IMR-90 (cell line): ENCODE measurements around the gene MET. TPM values are rescaled to one million over a fixed set of nuclear protein-coding genes. Genes with fewer than 3 reads are reported as not detected.

Source experiments
- ATAC-seq: fragments of 200-7000 bp; cut with Tn5 transposase; 2 replicates; pipeline ENCODE4 v1.9.1; 2020; ENCODE audit warnings: low read depth, mild to moderate bottlenecking, moderate library complexity
- BruUV-seq: library from RNA; stranded (reverse); fragments of 400-500 nt; replicated peaks from 2 replicates; lab custom pipeline; 2021; lab: Mats Ljungman, UMichigan
- CTCF ChIA-PET: fragments of 300-600 bp; formaldehyde crosslinking; extraction: SDS; loops from one replicate; lab custom pipeline; 2021; ENCODE audit warnings: antibody characterized with exemption; lab: Yijun Ruan, JAX
- POLR2A ChIA-PET: fragments of 300-600 bp; sonication (Branson Sonifier 250); formaldehyde crosslinking; loops from one replicate; lab custom pipeline; 2022; ENCODE audit warnings: antibody characterized with exemption; ENCODE audit not compliant: unreplicated experiment; lab: Charles Lee
- DNase-seq: peaks from one replicate; pipeline ENCODE4 v3.0.0; 2013
- H2AFZ ChIP-seq: replicated peaks from 2 replicates; pipeline ENCODE3; 2013; ENCODE audit warnings: low read length, mild to moderate bottlenecking; ENCODE audit not compliant: poor library complexity
- H2AK5ac ChIP-seq: 2 replicates; pipeline ENCODE4 v1.6.1; 2013; ENCODE audit warnings: low read depth, low read length, inconsistent platforms
- H2AK9ac ChIP-seq: replicated peaks from 2 replicates; pipeline ENCODE3; 2013; ENCODE audit warnings: mild to moderate bottlenecking, low read depth, low read length, moderate library complexity; ENCODE audit not compliant: poor library complexity
- H2BK120ac ChIP-seq: 2 replicates; pipeline ENCODE4 v1.6.1; 2013; ENCODE audit warnings: low read depth, low read length, inconsistent platforms
- H2BK15ac ChIP-seq: 3 replicates; pipeline ENCODE4 v1.6.1; 2013; ENCODE audit warnings: low read depth, low read length, inconsistent platforms
- H2BK20ac ChIP-seq: 2 replicates; pipeline ENCODE4 v1.6.1; 2013; ENCODE audit warnings: low read depth, mild to moderate bottlenecking, inconsistent platforms, low read length, moderate library complexity
- H2BK5ac ChIP-seq: 2 replicates; pipeline ENCODE4 v1.6.1; 2013; ENCODE audit warnings: mild to moderate bottlenecking, low read depth, low read length, inconsistent platforms; ENCODE audit not compliant: poor library complexity, severe bottlenecking
- H3K14ac ChIP-seq: replicated peaks from 2 replicates; pipeline ENCODE4 v1.6.1; 2013; ENCODE audit warnings: low read depth, low read length, inconsistent platforms
- H3K18ac ChIP-seq: 2 replicates; pipeline ENCODE4 v1.6.1; 2013; ENCODE audit warnings: low read depth, low read length, control low read depth
- H3K23ac ChIP-seq: 2 replicates; pipeline ENCODE4 v1.6.1; 2013; ENCODE audit warnings: low read depth, low read length, inconsistent platforms
- H3K27ac ChIP-seq: 2 replicates; pipeline ENCODE4 v1.5.1; 2013; ENCODE audit warnings: mild to moderate bottlenecking, control low read depth, low read length; ENCODE audit not compliant: insufficient read depth
- H3K27me3 ChIP-seq: 2 replicates; pipeline ENCODE4 v1.6.1; 2013; ENCODE audit warnings: low read length; ENCODE audit not compliant: control insufficient read depth, insufficient read depth
- H3K36me3 ChIP-seq: 2 replicates; pipeline ENCODE4 v1.6.1; 2013; ENCODE audit warnings: low read length, mixed read lengths; ENCODE audit not compliant: control insufficient read depth, insufficient read depth
- H3K4ac ChIP-seq: 2 replicates; pipeline ENCODE4 v1.6.1; 2013; ENCODE audit warnings: low read depth, low read length, inconsistent platforms
- H3K4me1 ChIP-seq: 2 replicates; pipeline ENCODE4 v1.6.1; 2013; ENCODE audit warnings: low read length, mixed read lengths; ENCODE audit not compliant: control insufficient read depth, insufficient read depth
- H3K4me2 ChIP-seq: 2 replicates; pipeline ENCODE4 v1.6.1; 2013; ENCODE audit warnings: low read depth, mild to moderate bottlenecking, control low read depth, low read length, moderate library complexity
- H3K4me3 ChIP-seq: 2 replicates; pipeline ENCODE4 v1.5.1; 2013; ENCODE audit warnings: low read depth, mild to moderate bottlenecking, control low read depth, low read length, moderate library complexity; ENCODE audit not compliant: insufficient read depth
- H3K56ac ChIP-seq: 2 replicates; pipeline ENCODE4 v1.6.1; 2013; ENCODE audit warnings: low read length, inconsistent platforms; ENCODE audit not compliant: insufficient read depth; ENCODE audit errors: extremely low read depth
- H3K79me1 ChIP-seq, 2 experiments: 2 replicates each; pipeline ENCODE4 v1.6.1; 2013; ENCODE audit warnings: low read length in 2 of 2, inconsistent platforms in 1 of 2, low read depth in 1 of 2
- H3K9ac ChIP-seq: 2 replicates; pipeline ENCODE4 v1.6.1; 2013; ENCODE audit warnings: low read depth, low read length, control low read depth
- H3K9me1 ChIP-seq: 2 replicates; pipeline ENCODE4 v1.6.1; 2013; ENCODE audit warnings: low read length, inconsistent platforms; ENCODE audit not compliant: insufficient read depth
- H3K9me3 ChIP-seq: 2 replicates; pipeline ENCODE4 v1.6.1; 2013; ENCODE audit warnings: low read length; ENCODE audit not compliant: control insufficient read depth, insufficient read depth
- H4K20me1 ChIP-seq: 2 replicates; pipeline ENCODE4 v1.6.1; 2013; ENCODE audit warnings: low read length, inconsistent platforms; ENCODE audit not compliant: insufficient read depth
- H4K5ac ChIP-seq: 2 replicates; pipeline ENCODE4 v1.6.1; 2013; ENCODE audit warnings: mild to moderate bottlenecking, low read depth, low read length, control low read depth
- H4K8ac ChIP-seq, 2 experiments: 2 replicates each; pipeline ENCODE4 v1.6.1; 2013; ENCODE audit warnings: low read depth in 2 of 2, low read length in 2 of 2, control low read depth in 1 of 2, inconsistent platforms in 1 of 2
- H4K91ac ChIP-seq: 2 replicates; pipeline ENCODE4 v1.6.1; 2013; ENCODE audit warnings: low read depth, low read length, inconsistent platforms; ENCODE audit not compliant: insufficient read depth
- CEBPB ChIP-seq: IDR thresholded peaks from 2 replicates; pipeline ENCODE4 v1.6.1; 2012; ENCODE audit warnings: low read depth, low read length, improper control_type of control experiment
- MXI1 ChIP-seq: IDR thresholded peaks from 2 replicates; pipeline ENCODE4 v1.6.1; 2012; ENCODE audit warnings: low read depth, mild to moderate bottlenecking, low read length, moderate library complexity, borderline replicate concordance
- dilution Hi-C: fragments of 300-500 bp; cut with HindIII; formaldehyde crosslinking; loops from one replicate; pipeline ENCODE4 v1.14.3; 2018; ENCODE audit warnings: low sequenced_read_pairs; ENCODE audit not compliant: unreplicated experiment
- in situ Hi-C: fragments of 300-500 bp; cut with MboI; formaldehyde crosslinking; loops from 3 replicates; pipeline ENCODE4 v1.14.3; 2019; ENCODE audit warnings: low sequenced_read_pairs, inconsistent platforms, mixed read lengths
- intact Hi-C: fragments of 100-400 bp; cut with micrococcal nuclease; formaldehyde crosslinking; loops from 2 replicates; pipeline ENCODE4 v1.10.0; 2022
- polyA plus RNA-seq, 3 experiments: library from polyadenylated mRNA; depleted of rRNA; stranded (reverse); fragments of >200 nt; gene quantifications; 2 replicates each; pipeline ENCODE4 v1.2.3, GENCODE V29; 2012; ENCODE audit warnings: low replicate concordance in 1 of 3
- total RNA-seq: library from RNA; depleted of rRNA; stranded (reverse); fragments of >200 nt; gene quantifications from 2 replicates; pipeline ENCODE4 v1.2.3, GENCODE V29; 2012

The MET gene
- total and polyA plus RNA-seq, 2 of the 4 experiments (the other 2 are of a cell fraction): 15.0 to 84.6 TPM

GRCh38 chr7:116785843-116786242, 113.8 kb downstream of the MET start:
- Histone ChIP-seq H2BK20ac (no peak overlapping the region), H3K4me1 (peaks cover 10% of the 10 kb centered on the region), H3K9me3 (no peaks in the 10 kb centered on the region), H3K36me3 (no peaks in the 10 kb centered on the region), H4K91ac (no peak overlapping the region), H3K9ac (no peak overlapping the region), H3K23ac (no peak overlapping the region), H3K14ac (no peak overlapping the region), H4K5ac (no peak overlapping the region), H3K4me2 (no peak overlapping the region), H3K79me1 (0 out of 4 replicates have a peak, but pooled peaks cover 0 to 3% of the 10 kb centered on the region in 2 experiments), H3K9me1 (0 out of 2 replicates have a peak, but pooled peaks cover 3% of the 10 kb centered on the region), H3K56ac (no peak overlapping the region), H3K27ac (no peak overlapping the region), H3K4ac (no peak overlapping the region), H4K20me1 (no peaks in the 10 kb centered on the region), H2BK5ac (no peak overlapping the region), H3K4me3 (no peak overlapping the region), H2AK5ac (no peak overlapping the region), H3K18ac (no peak overlapping the region), H3K27me3 (no peaks in the 10 kb centered on the region), H2AK9ac (no peak overlapping the region), H2BK15ac (no peak overlapping the region; the same call in 2 of the 3 replicates), H2AFZ (no peak overlapping the region), H2BK120ac (no peak overlapping the region), H4K8ac (no peak overlapping the region)
- TF ChIP-seq CEBPB (no peak), MXI1 (no peak)
- in situ Hi-C loops (no loop called here), dilution Hi-C loops (no loop called here), intact Hi-C loops (loop anchor here (5.0 kb wide), 1 partner anchor 94 kb away; no protein-coding TSS in a partner anchor)
- ChIA-PET CTCF (interaction anchor here (1.8 kb wide), 1 partner anchor 195 kb away, joined by 11 read pairs; no protein-coding TSS in a partner anchor), POLR2A (no interaction called here)
- ATAC-seq (no peak), DNase-seq (no peak)
- no TSS peak for BruUV-seq
